ENCODE data around the gene MAP7D2.

Gene MAP7D2

DNA sequence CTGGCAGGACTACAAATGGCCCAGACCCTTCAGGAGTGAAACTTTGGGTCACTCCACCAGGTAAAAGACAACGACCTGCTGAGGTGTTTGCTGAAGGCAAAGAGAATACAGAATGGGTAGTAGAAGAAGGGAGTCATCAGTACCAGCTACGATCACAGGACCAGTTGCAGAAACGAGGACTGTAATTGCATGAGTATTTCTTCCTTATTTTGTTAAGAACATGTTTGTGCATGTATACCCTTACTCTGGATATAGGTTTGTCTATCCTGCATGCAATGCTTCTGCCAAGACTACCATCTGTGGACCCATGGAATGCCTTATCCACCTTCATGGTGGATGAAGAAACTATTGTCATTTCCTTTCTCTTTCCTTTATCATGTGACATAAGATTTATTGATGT lies 77.7 kb downstream of the MAP7D2 start:
- no peak for DNase-seq (ENCODE audit: low read depth)

DNA sequence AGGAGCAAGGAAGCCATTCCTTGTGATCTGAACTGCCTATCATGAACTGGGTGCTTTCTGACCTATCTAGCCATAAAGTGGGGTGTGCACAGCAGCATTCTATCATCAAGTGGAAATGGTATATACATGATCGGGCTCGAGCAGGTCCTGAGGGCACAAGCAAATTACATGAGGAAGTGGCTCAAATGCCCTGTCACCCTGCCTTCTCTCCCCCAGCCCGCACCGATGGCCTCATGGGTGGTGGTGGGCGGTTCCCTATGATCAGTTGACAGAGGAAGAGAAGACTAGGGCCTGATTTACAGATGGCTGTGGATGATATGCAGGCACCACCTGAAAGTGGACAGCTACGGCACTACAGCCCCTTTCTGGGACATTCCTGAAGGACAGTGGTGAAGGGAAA lies 79.5 kb downstream of the MAP7D2 start:
- no peak for DNase-seq (ENCODE audit: low read depth)

DNA sequence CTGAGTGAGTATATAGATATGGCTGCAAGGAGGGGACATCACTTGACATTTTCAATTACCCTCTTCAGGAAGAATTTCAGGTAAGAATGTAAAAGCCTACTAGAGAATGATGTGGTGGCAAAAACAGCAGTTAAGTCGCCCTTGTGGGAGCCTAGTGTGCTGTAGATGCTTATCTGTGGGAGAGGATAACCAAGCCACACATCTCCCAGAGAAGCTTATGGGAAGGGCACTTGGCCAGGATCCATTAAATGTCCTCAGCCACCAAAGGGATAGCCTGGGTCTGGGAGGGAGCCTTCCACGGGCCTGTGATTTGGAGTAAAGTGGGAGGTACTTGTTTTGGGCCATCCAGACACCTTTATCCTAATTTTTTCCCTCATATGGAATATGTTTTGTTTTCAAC lies 84.5 kb downstream of the MAP7D2 start:
- peak; percentile 1 for DNase-seq (ENCODE audit: low read depth)

DNA sequence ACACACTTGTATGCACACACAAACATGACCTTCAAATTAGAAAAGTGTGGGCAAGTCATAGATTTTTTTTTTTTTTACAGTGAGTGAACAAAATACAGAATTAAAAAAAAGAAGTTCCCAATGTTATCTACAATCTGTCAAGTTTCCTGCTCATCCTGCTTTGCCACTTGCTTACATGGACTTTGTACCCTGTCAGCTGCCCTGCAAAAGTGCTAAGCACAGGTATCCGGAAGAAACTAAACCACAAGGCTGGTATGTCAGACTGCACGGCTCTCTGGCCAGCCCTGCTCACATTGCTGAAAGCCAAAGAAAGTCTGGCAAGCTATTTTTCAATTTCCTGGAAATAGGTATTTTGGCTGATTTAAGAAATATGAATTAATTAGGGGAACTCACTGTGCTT lies 87.0 kb downstream of the MAP7D2 start:
- DNase-seq (ENCODE audit: low read depth) = no peak

DNA sequence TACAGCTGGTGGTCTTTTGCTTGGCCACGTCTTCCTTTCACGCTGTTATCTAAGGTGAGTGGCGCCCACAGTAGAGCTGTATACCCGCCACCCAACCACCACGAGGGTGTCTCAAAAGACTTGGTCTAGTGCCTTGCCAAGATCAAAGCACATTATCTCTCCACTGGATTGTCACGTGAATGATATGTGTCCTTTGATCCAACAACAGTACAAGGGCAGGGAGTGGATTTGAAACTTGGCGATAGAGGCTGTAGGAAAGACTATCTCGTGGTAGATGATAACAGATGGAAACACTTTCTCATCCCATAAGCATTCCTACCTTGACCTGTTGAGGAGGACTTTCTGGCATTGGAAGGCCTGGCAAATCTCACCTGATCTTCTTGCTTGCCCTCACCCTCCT lies 88.1 kb downstream of the MAP7D2 start:
- no peak for DNase-seq (ENCODE audit: low read depth)

DNA sequence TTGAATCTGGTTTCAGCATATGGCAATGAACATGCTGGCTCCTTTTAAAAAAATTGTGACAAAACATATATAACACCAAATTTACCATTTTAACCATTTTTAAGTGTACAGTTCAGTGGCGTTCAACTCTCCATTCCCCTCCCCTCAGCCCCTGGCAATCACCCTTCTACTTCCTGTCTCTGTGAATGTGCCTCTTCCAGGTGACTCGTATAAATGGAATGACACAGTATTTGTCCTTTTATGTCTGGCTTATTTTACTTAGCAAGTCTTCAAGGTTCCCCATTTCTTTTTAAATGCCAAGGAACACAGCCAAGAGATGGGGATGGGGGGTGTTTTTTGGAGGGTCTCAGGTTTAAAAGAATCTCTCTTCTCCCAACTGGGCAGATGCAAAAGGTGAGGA lies 90.4 kb downstream of the MAP7D2 start:
- DNase-seq (ENCODE audit: low read depth) = peak; percentile 80

DNA sequence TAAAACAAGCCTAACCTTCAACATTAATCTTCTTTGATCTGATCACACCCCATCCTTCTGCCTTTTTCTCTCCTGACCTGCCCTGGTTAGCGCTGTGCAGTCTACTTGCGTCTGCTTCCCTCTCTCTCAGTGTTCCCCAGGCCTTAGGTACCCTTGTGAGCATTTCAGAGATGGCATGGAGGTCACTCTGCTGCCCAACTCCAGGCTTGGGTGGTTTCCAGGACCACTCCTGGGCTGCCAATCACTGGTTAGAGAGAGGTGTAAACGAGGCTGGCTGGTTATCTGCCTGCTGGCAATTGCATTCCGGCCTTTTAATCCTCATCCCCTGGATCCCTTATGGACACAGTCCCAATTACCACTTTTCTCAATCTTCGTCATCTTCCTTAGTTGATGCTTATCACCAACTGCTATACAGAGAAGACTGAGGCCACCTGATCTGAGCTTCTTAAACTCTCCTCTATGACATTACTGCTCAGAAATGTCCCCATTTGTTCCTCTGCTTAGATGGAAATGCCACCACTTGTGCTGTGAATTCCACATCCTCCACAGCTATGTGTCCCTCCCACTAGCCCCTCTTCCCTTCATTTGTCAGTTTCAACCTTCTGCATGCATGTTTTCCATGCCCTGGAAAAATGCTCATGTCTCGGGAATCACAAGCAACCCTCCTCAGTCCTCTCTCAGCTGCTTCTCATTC lies 96.9 kb downstream of the MAP7D2 start:
- DNase-seq (ENCODE audit: low read depth) = peak; percentile 2

DNA sequence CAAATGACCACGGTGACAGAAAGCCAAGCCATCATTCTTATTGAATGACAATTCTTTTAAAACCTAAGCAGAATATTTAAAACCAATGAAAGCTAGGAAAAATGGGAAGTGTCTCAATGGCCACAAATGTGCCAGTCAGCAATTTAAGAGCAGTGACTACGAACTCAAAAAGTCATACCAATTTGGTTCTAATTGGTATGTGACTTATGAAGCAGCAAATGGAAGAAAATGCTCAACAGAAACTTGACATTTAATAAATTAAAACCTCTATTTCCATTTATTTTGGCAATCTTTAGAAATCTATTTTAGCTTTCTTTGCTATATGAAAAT lies 100.1 kb downstream of the MAP7D2 start:
- DNase-seq (ENCODE audit: low read depth) = no peak

DNA sequence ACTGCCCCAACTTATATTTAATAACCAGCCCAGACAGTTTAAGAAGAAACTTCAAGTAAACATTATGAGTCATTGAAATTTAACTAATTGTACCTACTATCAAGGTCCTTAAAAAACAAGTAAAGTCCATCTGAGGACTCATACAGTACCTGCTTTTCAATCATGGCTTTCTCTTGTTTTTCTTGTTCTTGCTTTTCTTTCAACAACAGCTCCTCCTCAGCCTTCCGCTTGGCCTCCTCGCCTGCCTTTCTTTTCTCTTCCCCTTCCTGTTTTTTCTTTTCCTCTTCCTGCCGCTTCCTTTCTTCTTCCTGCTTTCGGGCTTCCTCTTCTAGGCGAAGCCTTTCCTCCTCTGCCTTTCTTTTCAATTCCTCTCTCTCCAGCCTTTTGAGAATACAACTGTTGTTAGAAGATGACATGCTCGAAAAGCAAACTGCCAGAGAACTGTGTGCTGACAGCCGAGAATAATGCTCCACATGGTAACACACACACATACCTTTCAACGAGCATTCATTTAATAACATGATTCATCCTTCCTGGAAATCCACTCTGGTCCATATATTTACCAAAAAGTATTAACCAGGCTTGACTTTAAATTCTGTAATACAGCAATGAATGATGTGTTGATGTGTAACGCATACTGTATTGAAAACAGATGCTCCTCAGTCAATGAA lies 100.6 kb downstream of the MAP7D2 start:
- DNase-seq (ENCODE audit: low read depth) = peak; percentile 4

DNA sequence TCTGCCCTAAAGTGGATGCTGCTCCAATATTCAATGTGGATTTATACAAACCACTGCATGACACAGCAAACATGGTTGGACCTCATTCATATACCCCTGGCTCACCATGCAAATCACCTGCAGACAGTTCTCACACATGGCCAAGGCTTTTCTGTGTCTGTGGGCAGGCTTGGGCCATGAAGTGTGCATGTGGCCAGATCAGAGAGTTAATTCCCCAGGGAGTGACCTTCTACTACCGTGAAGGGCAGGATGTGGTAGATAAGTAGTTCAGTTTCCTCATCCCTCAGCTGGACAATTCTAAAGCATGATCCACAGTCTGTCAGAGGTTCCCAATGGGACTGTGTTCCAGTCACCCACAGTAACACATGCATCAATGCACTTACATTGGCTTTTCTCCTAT lies 101.3 kb downstream of the MAP7D2 start:
- no peak for DNase-seq (ENCODE audit: low read depth)

DNA sequence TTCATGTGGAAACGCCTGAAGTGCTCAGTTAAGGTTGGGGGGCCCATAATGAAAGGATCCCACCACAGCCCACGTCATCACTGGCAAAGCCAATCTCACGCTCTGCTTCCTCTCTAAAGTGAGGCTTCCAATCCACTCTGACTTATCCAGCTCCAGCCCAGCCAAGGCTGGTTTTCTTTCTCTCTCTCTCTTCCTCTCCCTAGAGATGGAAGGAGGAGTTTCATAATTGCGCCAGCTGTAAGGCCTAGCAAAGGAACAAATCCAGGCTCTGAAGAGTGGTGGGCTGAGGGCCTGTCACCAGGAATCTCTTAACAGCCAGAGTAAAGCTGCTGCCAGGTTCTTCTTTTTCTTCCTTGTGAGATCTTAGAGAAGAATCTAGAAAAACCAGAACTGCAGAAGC lies 105.1 kb downstream of the MAP7D2 start:
- no peak for DNase-seq (ENCODE audit: low read depth)

DNA sequence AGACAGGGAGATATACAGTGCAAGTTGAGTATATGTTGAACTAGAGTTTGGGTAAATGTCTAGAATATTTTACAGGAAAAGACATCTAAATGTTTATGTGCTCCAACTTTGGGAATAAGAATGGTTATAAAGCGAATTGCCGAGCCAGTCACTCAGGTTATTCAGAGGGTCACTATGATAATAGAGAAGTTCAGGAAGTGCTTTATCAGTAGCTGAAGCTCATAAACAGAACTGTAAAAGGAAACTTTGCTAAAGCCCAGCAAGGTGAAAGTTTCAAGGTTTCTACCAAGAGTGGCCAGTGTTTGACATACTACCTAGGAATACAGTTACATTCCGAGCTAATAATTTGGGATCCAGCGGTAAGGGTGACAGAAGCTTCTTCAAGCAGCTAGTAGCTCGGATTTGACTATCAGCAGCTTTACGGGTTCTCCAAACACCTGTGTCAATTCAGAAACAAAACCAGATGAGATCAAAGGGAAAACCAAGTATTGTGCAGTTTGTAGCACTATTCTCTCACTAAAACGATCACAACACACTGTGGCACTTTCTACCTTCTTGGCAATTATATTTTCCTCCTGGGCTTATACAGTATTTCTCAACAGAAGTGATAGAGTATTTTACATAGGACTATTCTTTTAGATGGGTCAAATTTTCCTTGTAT lies 108.6 kb downstream of the MAP7D2 start:
- DNase-seq (ENCODE audit: low read depth) = no peak

DNA sequence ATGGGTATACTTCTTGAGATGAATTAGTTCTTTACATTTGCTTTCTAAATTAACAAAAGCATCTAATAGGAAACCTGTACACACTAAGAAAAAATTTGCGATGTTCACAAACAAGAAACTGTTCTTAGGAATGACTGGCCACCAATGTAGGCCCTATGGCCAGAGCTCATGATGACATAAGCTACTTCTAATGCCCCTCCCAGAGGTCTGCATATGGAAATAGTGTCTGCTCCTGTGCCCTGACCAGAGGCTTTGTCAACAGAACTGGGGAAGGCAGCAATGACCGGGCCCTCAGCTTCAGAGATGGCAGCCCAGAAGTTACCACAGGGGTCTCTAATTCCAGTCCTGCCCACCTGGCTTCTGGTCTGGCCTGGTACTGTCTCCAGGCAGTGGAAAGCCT lies 110.8 kb downstream of the MAP7D2 start:
- no peak for DNase-seq (ENCODE audit: low read depth)

DNA sequence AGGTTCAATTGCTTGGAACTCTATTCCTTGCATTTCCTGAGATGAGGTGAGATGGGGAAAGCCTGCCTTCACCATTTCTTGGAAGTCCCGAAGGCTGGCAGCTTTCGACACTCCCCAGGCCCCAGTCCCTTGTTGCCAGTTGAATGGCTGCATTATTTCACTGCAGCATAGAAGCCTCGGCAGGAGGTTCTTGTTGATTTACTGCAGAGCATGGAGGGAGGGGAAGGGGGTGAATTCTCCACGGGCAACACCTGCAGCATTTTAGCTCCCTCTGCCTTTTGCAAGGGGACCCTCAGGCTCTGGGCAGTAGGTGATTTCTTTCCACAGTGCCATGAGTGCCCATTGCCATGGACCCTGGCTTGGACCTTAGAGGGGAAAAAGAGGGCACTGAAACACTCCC lies 115.1 kb downstream of the MAP7D2 start:
- DNase-seq (ENCODE audit: low read depth) = no peak

DNA sequence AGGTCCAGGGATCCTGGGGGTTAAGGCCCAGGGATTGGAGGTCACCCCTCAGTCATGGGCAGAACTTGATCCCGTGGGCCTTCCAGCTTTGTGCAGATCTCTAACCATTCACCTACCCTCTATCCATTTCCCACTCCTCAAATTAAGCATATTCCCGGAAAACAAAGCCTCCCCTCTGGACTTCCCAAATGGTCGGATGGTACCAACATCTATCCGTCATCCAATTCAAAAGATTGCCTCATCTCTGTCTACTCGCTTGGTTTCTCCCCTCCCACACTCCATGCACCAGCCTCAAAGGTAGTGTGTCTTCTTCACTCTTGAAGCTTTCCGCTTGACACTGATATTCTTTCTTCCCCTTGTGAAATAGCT lies 125.4 kb downstream of the MAP7D2 start:
- DNase-seq (ENCODE audit: low read depth) = no peak

DNA sequence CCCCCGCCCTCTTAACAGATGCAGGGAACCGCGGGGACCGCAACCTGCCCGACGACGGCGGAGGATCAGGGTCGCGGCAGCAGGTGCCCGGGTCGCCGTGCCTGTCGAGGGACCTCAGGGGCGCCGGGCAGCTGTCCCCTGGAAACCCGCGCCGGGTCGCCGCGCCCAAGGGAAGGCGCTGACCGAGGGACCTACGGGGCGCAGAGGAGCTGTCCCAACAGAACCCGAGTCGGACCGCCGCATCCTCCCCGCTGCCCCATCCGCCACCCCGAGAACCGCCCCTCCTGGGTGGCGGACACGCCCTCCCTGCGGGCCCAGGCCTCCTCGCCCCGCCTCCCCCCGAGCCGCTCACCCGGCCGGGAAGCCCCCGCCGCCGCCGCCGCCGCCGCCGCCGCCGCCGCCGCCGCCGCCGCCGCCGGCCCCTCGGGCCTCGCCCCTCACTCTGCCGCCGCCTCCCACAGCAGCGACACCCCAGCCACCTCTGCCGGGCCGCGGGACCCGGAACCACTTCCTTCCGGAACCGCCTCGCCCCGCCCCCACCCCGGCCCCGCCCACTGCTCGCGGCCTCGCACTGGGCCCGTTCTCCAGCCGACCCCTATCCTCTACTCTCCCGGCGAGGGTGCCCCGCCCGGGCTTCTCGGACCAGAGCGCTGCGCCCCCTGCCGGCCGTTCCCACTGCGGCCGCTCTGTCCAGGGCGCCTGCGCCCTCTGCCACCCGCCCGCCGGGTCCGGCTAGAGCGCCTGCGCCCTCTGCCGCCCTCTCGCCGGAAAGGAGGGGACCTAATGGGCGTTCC lies 126.0 kb downstream of the MAP7D2 start, which contains the start of gene BCLAF3:
Gene BCLAF3 (minus strand): TSS at position 506 of the 794 bp plus-strand sequence. CDS start 20,797 bp downstream, outside the sequence.
- DNase-seq (ENCODE audit: low read depth) = peak; percentile 87

DNA sequence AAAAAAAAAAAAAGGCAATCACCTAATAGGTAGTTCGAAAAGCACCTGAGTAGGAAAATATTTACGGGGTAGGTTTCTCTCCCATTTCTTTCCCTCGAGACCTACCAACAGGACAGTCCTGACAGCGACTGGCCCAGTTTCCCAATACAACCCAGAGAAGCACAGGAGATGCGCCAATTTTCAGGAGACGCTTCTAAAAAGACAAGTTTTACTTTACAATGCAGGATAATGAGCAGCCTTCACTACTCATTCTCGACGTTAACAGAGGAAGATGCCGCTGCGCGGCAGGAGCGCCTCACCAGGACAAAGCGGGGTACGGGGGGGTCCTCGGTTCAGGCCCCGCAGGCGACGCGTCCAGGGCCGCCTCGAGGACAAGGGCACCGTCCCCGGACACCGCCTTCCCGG lies 126.6 kb downstream of the MAP7D2 start:
- DNase-seq (ENCODE audit: low read depth) = peak; percentile 10

DNA sequence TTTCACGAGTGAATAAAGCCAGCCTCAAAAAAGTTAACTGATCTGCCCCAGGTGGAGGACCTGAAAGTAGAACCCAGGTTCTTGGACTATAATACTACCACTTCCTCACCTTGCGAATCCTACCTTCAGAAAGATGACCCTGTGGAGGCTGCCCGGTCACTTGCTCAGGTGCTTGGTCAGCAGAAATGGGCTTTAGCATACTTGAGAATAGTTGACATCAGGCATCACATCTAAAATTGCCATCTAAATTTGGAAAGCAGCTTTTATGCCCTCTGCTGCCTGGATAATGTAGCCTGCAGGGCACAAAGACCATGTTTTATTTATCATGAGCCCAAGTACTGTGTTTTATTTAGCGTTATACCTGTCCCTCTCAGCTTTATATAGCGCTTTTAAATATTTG lies 128.9 kb downstream of the MAP7D2 start:
- no peak for DNase-seq (ENCODE audit: low read depth)

DNA sequence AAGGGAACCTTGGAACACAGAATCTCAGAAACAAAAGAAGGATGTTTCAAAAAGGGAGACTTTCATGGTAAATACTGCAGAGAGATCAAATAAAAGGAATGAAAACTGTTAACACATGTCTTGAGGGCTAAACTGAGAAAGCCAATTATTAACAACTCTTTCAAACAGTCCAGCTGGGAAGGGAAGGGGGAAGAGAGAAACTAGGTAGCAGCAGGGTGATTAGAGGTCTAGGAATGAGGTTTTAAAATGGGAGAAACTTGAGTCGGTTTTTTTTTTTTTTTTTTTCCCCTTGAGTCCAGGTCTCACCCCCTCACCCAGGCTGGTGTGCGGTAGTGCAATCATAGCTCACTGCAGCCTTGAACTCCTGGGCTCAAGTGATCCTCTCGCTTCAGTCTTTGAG lies 130.2 kb downstream of the MAP7D2 start:
- DNase-seq (ENCODE audit: low read depth) = peak; percentile 3

DNA sequence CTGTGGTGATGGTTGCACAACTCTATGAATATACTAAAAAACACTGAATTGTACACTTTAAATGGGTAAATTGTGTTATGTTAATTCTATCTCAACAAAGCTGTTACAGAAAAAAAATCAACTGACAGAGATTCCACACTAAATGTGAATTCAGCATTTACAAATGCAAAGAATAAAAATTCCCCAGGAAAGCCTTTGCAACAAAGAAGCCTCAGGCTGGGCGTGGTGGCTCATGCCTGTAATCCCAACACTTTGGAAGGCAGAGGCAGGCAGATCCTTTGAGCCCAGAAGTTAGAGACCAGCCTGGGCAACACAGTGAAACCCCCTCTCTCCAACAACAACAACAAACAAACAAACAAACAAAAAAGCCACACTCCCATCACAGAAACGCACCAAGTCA lies 134.8 kb downstream of the MAP7D2 start:
- DNase-seq (ENCODE audit: low read depth) = no peak

DNA sequence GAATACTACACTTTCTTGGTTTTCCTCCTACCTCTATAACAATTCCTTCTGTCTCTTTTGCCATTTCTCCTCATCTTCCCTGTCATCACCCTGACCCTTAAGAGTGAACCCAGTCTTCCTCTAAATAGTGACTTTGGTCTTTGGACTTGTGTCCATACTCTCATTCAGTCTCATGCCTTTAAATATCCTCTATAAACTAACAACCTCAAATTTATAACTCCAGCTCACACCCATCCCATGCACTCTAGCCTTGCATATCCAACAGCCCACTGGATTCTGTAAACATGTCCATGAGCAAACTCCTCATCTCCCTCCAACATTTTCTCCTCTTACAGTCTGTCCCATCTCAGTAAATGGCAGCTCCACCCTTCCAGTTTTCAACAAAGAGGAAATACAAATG lies 140.9 kb downstream of the MAP7D2 start:
- DNase-seq (ENCODE audit: low read depth) = no peak

DNA sequence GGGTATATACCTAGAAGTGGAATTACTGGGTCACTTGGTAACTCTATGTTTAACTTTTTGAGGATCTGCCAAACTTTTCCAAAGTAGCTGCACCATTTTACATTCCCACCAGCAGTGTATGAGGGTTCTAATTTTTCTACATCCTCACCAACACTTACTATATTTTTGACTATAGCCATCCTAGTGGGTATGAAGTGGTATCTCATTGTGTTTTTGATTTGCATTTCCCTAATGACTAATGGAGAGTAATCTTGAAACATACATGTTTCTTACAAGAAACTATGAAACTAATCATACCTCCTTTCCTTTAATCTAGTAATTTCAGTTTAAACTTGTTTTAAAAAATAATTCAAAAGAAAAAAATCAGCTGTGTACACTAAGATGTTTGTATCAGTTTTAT lies 143.7 kb downstream of the MAP7D2 start:
- no peak for DNase-seq (ENCODE audit: low read depth)

DNA sequence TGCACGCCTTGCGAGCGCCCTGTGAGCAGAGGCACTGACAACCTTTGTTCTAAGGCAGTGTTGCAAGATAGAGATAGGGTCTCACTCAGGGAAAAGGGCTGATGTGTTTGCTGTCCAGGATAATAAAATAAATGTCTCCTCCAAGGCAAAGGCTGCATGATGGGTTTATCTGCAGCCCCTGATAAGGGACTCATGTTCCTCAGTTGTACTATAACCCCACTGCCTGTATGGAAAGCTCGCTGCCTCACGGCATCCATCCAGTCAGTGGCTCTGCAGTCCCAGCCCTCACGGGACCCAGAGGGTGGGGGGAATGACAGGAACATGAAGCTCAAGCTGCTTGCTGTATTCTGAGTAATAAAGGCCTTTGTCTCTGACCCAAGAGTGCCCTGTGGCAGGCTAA lies 148.4 kb downstream of the MAP7D2 start:
- no peak for DNase-seq (ENCODE audit: low read depth)
